IMR-90 (cell line): ENCODE data around the gene SAMHD1. TPM values are rescaled to one million over a fixed set of nuclear protein-coding genes. Genes with fewer than 3 reads are reported as not detected.

ENCODE experiments used
- BHLHE40 ChIP-seq: fragments of 150-350 bp; IDR thresholded peaks from 2 replicates; pipeline ENCODE4 v1.6.1; 2016; ENCODE audit warnings: mild to moderate bottlenecking, low read depth, low read length
- CHD1 ChIP-seq: IDR thresholded peaks from 2 replicates; pipeline ENCODE4 v1.6.1; 2012; ENCODE audit warnings: low read depth, low read length, improper control_type of control experiment
- MXI1 ChIP-seq: IDR thresholded peaks from 2 replicates; pipeline ENCODE4 v1.6.1; 2012; ENCODE audit warnings: low read depth, mild to moderate bottlenecking, low read length, moderate library complexity, borderline replicate concordance
- NFE2L2 ChIP-seq: fragments of 150-350 bp; IDR thresholded peaks from 2 replicates; pipeline ENCODE4 v1.6.1; 2016; ENCODE audit warnings: low read depth, mild to moderate bottlenecking, low read length
- RAD21 ChIP-seq: IDR thresholded peaks from 2 replicates; pipeline ENCODE4 v1.6.1; 2012; ENCODE audit warnings: low read length, improper control_type of control experiment
- RCOR1 ChIP-seq: IDR thresholded peaks from 2 replicates; pipeline ENCODE4 v1.6.1; 2012; ENCODE audit warnings: mild to moderate bottlenecking, low read length, improper control_type of control experiment; ENCODE audit not compliant: insufficient replicate concordance
- SMC3 ChIP-seq: fragments of 150-350 bp; IDR thresholded peaks from 2 replicates; pipeline ENCODE4 v1.6.1; 2016; ENCODE audit warnings: low read depth, mild to moderate bottlenecking, antibody characterized with exemption, low read length, moderate library complexity
- polyA plus RNA-seq, 3 experiments: library from polyadenylated mRNA; depleted of rRNA; stranded (reverse); fragments of >200 nt; gene quantifications; 2 replicates each; pipeline ENCODE4 v1.2.3, GENCODE V29; 2012; ENCODE audit warnings: low replicate concordance in 1 of 3
- total RNA-seq: library from RNA; depleted of rRNA; stranded (reverse); fragments of >200 nt; gene quantifications from 2 replicates; pipeline ENCODE4 v1.2.3, GENCODE V29; 2012

Gene SAMHD1
- total and polyA plus RNA-seq, 2 of the 4 experiments (the other 2 are of a cell fraction): 6.3 to 14.9 TPM

DNA sequence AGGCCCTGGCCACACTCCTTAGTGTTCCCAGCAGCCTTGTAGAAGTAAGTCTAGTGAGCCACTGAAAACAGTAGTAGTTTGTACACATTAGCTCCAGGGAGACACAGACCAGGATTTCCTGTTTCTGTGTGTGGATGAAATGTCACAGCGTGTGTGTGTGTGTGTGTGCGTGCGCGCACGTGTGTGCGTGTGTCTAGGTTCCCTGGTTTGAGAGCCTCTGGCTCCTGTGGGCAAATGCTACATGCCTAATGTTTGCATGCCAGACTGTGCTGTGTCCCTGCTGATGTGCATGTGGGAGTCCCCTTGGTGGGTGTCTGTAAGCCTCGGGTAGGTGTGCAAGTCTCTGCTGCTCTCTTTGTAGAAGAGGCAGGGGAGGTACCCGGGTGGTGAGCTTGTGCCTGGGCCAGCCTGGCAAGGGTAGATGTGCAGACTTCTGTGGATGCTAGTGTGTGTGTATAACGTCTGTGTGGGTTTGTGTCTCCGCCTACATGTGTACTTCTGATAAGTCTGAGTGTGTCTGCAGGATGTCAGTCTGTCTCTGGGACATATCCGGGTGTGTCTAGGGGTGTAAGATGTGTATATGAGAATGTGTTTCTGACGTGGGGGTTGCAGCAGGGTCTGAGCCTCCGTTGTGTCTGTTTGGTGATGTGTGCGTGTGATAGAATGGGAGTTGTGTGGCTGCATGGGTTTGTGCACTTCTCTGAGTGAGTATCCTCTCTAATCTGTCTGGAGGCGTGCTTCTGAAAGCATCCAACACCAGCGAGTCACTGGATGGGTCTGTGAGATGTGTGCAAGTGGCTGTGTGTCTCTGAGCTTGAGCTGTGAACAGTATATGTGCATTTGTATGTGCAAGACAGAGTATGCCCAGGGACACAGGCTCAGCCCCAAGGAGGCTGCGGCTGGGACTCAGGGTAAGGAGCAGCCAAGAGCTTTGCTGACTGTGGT lies 94.5 kb downstream of the SAMHD1 start (continued):
- no peak for TF ChIP-seq BHLHE40
- TF ChIP-seq CHD1: no peak
- no peak for TF ChIP-seq MXI1
- TF ChIP-seq SMC3: no peak
- TF ChIP-seq NFE2L2: no peak
- TF ChIP-seq RCOR1: no peak
- no peak for TF ChIP-seq RAD21
